CD8-positive, alpha-beta memory T cell (primary cell): Measurements from ENCODE around the gene SIPA1L2. TPM values are rescaled to one million over a fixed set of nuclear protein-coding genes. Genes with fewer than 3 reads are reported as not detected.

ENCODE experiments used
- CTCF ChIA-PET: fragments of 350-600 bp; sonication (Branson Sonifier 250); formaldehyde crosslinking; loops from one replicate; lab custom pipeline; 2021; ENCODE audit warnings: antibody characterized with exemption; lab: Charles Lee
- POLR2A ChIA-PET: fragments of 350-600 bp; sonication (Branson Sonifier 250); formaldehyde crosslinking; loops from one replicate; lab custom pipeline; 2021; ENCODE audit warnings: antibody characterized with exemption; lab: Charles Lee
- DNase-seq, 5 donors: peaks; one replicate each; pipeline versions ENCODE4 v3.0.0 to v3.0.0-alpha.2; 2020 to 2022; ENCODE audit warnings: mixed read lengths in 1 of 5
- H3K27ac ChIP-seq: one replicate; pipeline ENCODE4 v1.7.0; 2013; ENCODE audit warnings: low read depth, mild to moderate bottlenecking, low read length, moderate library complexity
- H3K27me3 ChIP-seq: 2 replicates; pipeline ENCODE4 v1.7.0; 2013; ENCODE audit warnings: low read length, mild to moderate bottlenecking; ENCODE audit not compliant: insufficient read depth, poor library complexity, severe bottlenecking
- H3K36me3 ChIP-seq: 2 replicates; pipeline ENCODE4 v1.7.0; 2013; ENCODE audit warnings: mild to moderate bottlenecking, low read length, moderate library complexity; ENCODE audit not compliant: insufficient read depth
- H3K4me1 ChIP-seq: 2 replicates; pipeline ENCODE4 v1.7.0; 2013; ENCODE audit warnings: mild to moderate bottlenecking, low read length, moderate library complexity; ENCODE audit not compliant: insufficient read depth
- H3K4me3 ChIP-seq: 2 replicates; pipeline ENCODE4 v1.7.0; 2013; ENCODE audit warnings: mild to moderate bottlenecking, low read length
- H3K9me3 ChIP-seq: 2 replicates; pipeline ENCODE4 v1.7.0; 2013; ENCODE audit warnings: mild to moderate bottlenecking, low read length
- H3K27ac Mint-ChIP-seq, 8 donors: one replicate each; pipeline ENCODE4 v1.8.0; 2020 to 2021; ENCODE audit warnings: mixed read lengths in 8 of 8, mild to moderate bottlenecking in 6 of 8, inconsistent platforms in 3 of 8, moderate library complexity in 3 of 8
- H3K27me3 Mint-ChIP-seq, 2 donors: one replicate each; pipeline ENCODE4 v1.8.0; 2020 to 2021; ENCODE audit warnings: mixed read lengths in 2 of 2, mild to moderate bottlenecking in 1 of 2, moderate library complexity in 1 of 2
- H3K36me3 Mint-ChIP-seq, 3 donors: one replicate each; pipeline ENCODE4 v1.8.0; 2020 to 2021; ENCODE audit warnings: mixed read lengths in 3 of 3, inconsistent platforms in 1 of 3, mild to moderate bottlenecking in 1 of 3
- H3K4me1 Mint-ChIP-seq, 3 donors: one replicate each; pipeline ENCODE4 v1.8.0; 2020 to 2021; ENCODE audit warnings: mixed read lengths in 3 of 3, inconsistent platforms in 1 of 3, mild to moderate bottlenecking in 1 of 3
- H3K4me3 Mint-ChIP-seq, 7 donors: one replicate each; pipeline ENCODE4 v1.8.0; 2020 to 2021; ENCODE audit warnings: mixed read lengths in 7 of 7, mild to moderate bottlenecking in 6 of 7, moderate library complexity in 4 of 7, inconsistent platforms in 2 of 7
- H3K9me3 Mint-ChIP-seq, 5 donors: one replicate each; pipeline ENCODE4 v1.8.0; 2020 to 2022; ENCODE audit warnings: mixed read lengths in 5 of 5, mild to moderate bottlenecking in 3 of 5, moderate library complexity in 2 of 5, inconsistent platforms in 1 of 5
- polyA plus RNA-seq: library from polyadenylated mRNA; unstranded; fragments of 300-500 nt; fragmentation: Illumina TruSeq; gene quantifications from one replicate; pipeline ENCODE4 v1.2.3, GENCODE V29; 2021
- total RNA-seq, 2 experiments: library from RNA; stranded (reverse); gene quantifications; one replicate each; pipeline ENCODE4 v1.2.3, GENCODE V29; 2021

The SIPA1L2 gene
- total and polyA plus RNA-seq, 3 experiments from 2014 or later = 1.4 to 12.2 (median 10.0) TPM

DNA sequence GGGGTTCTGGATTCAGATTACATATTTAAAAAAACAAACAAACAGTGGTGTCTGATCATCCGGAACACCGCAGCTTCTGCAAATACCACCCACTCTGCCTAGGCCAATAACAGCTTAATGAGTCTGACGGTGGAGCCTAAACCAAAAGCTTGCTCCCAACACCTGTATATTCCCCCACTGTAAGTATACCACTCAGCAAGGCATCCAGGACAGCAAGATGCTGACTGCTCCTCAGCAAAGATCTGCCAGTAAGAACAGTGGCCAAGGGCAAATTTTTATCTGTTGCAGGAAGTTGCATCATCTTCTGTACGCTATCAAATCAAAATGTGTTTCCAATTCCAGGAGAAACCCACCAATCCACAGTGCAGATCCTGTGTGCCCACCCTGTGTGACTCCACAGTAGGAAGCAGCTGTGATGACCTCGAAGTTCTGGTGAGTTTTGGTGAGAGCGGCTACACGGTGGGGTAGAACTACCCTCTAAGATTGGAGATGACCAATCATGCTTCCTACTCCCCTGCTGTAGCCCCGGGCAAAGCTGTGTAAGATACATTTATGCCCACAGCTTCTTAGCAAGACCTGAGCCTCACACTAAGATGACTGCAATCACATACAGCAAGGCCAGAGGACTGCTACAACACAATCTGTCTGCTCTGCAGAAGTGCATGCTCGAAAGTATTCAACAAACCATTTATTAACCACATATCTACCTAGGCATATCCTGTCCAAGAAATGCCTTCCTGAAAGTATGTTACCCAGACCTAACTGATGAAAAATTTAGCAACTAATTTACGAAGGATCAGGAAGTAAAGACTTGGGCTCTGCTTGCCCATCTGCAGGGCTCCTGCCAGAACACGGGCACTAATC lies 30.5 kb downstream of the SIPA1L2 start:
- Mint-ChIP-seq H3K4me1 (peaks cover 41 to 63% (median 54%) of the 10 kb centered on the region in 3 donors), H3K27me3 (no peaks in the 10 kb centered on the region), H3K9me3 (no peaks in the 10 kb centered on the region), H3K4me3 (peak overlapping the region; percentile 17 to 75 (median 62)), H3K36me3 (peaks cover 0 to 3% (median 0%) of the 10 kb centered on the region in 3 donors), H3K27ac (peak overlapping the region in 7 of 8 donors; percentile 68 to 90 (median 84))
- no peak overlapping the region for H3K4me3 ChIP-seq
- H3K27ac ChIP-seq = no peak overlapping the region
- H3K36me3 ChIP-seq = no peaks in the 10 kb centered on the region
- H3K27me3 ChIP-seq = no peaks in the 10 kb centered on the region
- no peaks in the 10 kb centered on the region for H3K9me3 ChIP-seq
- DNase-seq = no peak
- H3K4me1 ChIP-seq = peaks cover 7% of the 10 kb centered on the region
- POLR2A ChIA-PET = interaction anchor here (0.6 to 0.7 kb wide), 2 partner anchors 93 to 211 kb away, joined by 6 to 9 read pairs; no protein-coding TSS in a partner anchor
- CTCF ChIA-PET = interaction anchor here (0.9 to 1.9 kb wide), 3 partner anchors 11 to 28 kb away, joined by 3 to 8 read pairs (median 5); no protein-coding TSS in a partner anchor

DNA sequence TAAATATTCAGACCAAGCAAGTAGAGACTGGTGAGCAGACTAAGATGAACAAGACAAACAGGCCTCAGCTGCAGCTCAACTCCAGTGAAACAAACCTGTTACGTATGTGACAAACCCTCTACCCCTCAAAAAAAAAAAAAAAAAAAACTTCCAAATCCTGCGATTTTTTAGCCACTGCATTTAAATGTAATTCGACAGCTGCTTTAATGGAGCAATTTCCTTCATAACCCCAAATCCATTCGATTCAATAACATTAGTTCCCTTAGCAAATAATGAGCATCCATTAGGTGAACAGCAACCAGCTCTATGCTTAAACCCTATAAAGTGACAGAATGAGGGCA lies 31.1 kb downstream of the SIPA1L2 start:
- no peak for DNase-seq
- Histone ChIP-seq H3K4me3 (no peak overlapping the region), H3K27ac (no peak overlapping the region), H3K27me3 (no peaks in the 10 kb centered on the region), H3K36me3 (no peaks in the 10 kb centered on the region), H3K4me1 (peaks cover 7% of the 10 kb centered on the region), H3K9me3 (no peaks in the 10 kb centered on the region)
- Mint-ChIP-seq H3K4me3 (peak overlapping the region in 4 of 7 donors; percentile 17 to 75 (median 55)), H3K27ac (peak overlapping the region in 7 of 8 donors; percentile 63 to 90 (median 83)), H3K36me3 (peaks cover 0 to 3% (median 0%) of the 10 kb centered on the region in 3 donors), H3K9me3 (no peaks in the 10 kb centered on the region), H3K27me3 (no peaks in the 10 kb centered on the region), H3K4me1 (peaks cover 44 to 59% (median 54%) of the 10 kb centered on the region in 3 donors)
- ChIA-PET POLR2A (interaction anchor here (0.6 to 0.7 kb wide), 2 partner anchors 92 to 544 kb away, joined by 3 to 6 read pairs; no protein-coding TSS in a partner anchor), CTCF (interaction anchor here (0.6 to 1.9 kb wide), 3 partner anchors 10 to 42 kb away, joined by 3 to 8 read pairs (median 3); no protein-coding TSS in a partner anchor)

DNA sequence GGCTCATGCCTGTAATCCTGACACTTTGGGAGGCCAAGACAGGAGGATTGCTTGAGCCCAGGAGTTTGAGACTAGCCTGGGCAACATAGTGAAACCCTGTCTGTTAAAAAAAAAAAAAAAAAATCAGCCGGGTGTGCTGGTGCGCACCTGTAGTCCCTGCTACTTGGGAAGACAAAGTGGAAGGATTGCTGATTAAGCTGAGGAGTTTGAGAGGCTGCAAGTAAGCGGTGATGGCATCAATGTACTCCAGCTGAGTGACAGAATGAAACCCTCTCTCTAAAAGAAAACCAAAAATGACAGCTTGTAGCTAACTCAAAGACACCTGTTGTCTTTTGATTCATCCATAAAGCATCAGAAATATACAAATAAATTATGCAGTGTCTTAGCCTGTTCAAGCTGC lies 31.8 kb downstream of the SIPA1L2 start:
- DNase-seq = no peak
- no peak overlapping the region for H3K4me3 ChIP-seq
- peaks cover 7% of the 10 kb centered on the region for H3K4me1 ChIP-seq
- Mint-ChIP-seq H3K36me3 (no peaks in the 10 kb centered on the region), H3K4me1 (peaks cover 44 to 59% (median 54%) of the 10 kb centered on the region in 3 donors), H3K4me3 (peak overlapping the region in 4 of 7 donors; percentile 29 to 78 (median 53)), H3K27ac (peak overlapping the region; percentile 63 to 95 (median 84)), H3K27me3 (no peaks in the 10 kb centered on the region), H3K9me3 (no peaks in the 10 kb centered on the region)
- H3K9me3 ChIP-seq = no peaks in the 10 kb centered on the region
- POLR2A ChIA-PET = interaction anchor here (0.6 kb wide), 1 partner anchor 543 kb away, joined by 3 read pairs; no protein-coding TSS in a partner anchor
- no peaks in the 10 kb centered on the region for H3K27me3 ChIP-seq
- CTCF ChIA-PET = interaction anchor here (0.6 to 1.9 kb wide), 3 partner anchors 9 to 42 kb away, joined by 3 to 8 read pairs (median 3); no protein-coding TSS in a partner anchor
- H3K27ac ChIP-seq = no peak overlapping the region
- no peaks in the 10 kb centered on the region for H3K36me3 ChIP-seq

DNA sequence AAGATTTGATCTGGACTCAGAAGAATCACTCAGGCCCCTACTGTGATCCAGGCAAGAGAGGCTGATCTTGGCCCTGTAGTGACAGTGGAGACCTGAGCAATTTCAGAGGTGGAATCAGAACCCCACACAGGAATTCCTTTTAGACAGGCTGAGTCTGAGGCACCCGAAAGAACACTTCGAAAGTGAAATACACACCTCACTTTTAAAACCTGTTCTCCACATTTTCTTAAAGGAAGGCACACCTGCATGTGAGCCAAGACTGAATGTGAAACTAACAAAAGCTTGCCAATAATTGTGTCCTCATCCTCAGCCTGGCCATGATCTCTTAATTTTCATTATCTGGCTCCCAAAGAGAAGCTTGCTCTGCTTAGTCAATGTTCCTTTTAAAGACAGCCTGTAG lies 32.2 kb downstream of the SIPA1L2 start:
- POLR2A ChIA-PET = no interaction called here
- Mint-ChIP-seq H3K27ac (peak overlapping the region; percentile 63 to 95 (median 84)), H3K27me3 (no peaks in the 10 kb centered on the region), H3K4me1 (peaks cover 44 to 59% (median 54%) of the 10 kb centered on the region in 3 donors), H3K9me3 (no peaks in the 10 kb centered on the region), H3K36me3 (no peaks in the 10 kb centered on the region), H3K4me3 (peak overlapping the region; percentile 18 to 78 (median 42))
- Histone ChIP-seq H3K9me3 (no peaks in the 10 kb centered on the region), H3K27me3 (no peaks in the 10 kb centered on the region), H3K27ac (no peak overlapping the region), H3K4me1 (peaks cover 7% of the 10 kb centered on the region), H3K36me3 (no peaks in the 10 kb centered on the region), H3K4me3 (no peak overlapping the region)
- CTCF ChIA-PET = interaction anchor here (1.3 to 1.9 kb wide), 2 partner anchors 30 to 41 kb away, joined by 3 to 8 read pairs; no protein-coding TSS in a partner anchor
- no peak for DNase-seq

DNA sequence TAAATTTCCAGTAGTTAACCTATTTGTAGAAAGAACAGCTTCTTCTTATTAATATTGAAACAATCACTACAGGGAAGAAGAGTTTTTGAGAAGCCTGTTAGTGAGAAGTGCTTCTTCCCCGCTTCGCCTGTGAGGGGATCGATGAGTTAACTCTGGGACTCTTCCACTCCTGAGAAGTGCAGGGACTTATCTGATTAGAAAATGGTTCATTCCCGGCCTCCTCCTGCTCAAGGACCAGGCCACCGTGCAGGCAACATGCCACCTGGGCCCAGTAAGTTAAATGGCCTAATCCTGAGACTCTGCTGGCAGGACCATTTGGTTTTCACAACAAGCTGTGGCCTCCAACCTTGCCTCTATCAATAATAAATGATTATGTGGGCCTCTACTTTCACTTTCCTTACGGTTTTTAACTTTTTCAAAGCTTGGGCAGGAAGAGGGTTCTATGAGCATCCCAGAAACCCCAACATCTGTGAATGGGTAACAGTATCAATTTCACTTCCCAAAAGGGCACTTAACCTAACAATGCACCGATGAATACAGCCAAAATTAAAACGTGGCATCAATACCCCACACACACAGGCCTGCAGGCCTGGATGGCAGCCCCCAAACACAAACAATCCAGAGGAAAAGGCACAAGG lies 33.1 kb downstream of the SIPA1L2 start:
- ChIA-PET POLR2A (no interaction called here), CTCF (interaction anchor here (1.0 kb wide), 2 partner anchors 11 to 31 kb away, joined by 3 read pairs; no protein-coding TSS in a partner anchor)
- no peaks in the 10 kb centered on the region for H3K27me3 ChIP-seq
- Mint-ChIP-seq H3K4me1 (peaks cover 44 to 59% (median 54%) of the 10 kb centered on the region in 3 donors), H3K4me3 (peak overlapping the region; percentile 14 to 74 (median 63)), H3K9me3 (no peaks in the 10 kb centered on the region), H3K27ac (peak overlapping the region; percentile 7 to 95 (median 86)), H3K36me3 (no peaks in the 10 kb centered on the region), H3K27me3 (no peaks in the 10 kb centered on the region)
- no peak overlapping the region for H3K27ac ChIP-seq
- no peaks in the 10 kb centered on the region for H3K9me3 ChIP-seq
- no peaks in the 10 kb centered on the region for H3K36me3 ChIP-seq
- H3K4me3 ChIP-seq = no peak overlapping the region
- H3K4me1 ChIP-seq = peaks cover 7% of the 10 kb centered on the region
- no peak for DNase-seq

DNA sequence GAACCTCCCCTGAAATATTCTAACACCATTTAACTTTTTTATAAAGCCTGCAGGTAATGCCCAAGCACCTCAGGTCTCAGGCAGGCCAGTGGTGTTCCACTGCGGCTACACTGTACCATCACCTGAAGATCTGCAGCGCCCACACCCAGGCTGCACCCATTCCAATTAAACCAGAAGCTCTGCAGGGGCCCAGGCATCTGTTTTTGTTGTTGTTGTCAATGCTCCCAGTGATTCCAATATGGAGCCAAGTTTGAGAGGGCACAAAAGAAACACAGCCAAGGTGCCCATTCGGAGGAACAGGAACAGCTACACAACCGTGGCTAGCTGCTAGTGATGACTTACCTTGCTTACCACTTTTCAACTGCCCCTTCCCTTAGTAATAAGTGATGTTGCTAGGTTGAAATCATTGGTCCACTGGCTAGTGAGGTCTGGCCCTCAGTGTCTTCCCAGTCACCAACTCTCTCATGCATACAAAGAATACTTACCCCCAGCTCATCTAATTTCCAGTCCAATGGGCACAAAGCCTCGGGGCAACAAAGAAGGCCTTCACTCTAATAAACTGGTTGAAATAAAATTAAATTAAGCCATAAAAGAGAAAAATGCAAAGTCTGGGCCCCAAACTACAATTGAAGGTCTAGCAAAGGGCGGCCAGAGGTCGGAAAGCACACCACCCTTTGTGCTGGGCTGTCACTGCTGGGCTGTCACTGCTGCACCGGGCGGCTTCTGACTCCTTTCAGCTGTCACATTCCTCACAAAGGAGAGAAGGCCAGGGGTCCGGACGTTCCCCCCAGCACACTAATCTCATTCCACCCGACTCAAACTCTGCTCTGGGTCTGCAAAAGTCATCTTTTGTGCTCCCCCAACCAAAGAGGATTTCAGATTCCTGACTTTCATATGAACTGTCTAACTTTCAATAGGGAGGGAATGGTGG lies 34.9 kb downstream of the SIPA1L2 start:
- H3K9me3 ChIP-seq = no peaks in the 10 kb centered on the region
- no peaks in the 10 kb centered on the region for H3K27me3 ChIP-seq
- DNase-seq = no peak
- H3K27ac Mint-ChIP-seq = peak overlapping the region in 2 of 8 donors; percentile 36 to 51
- H3K27me3 Mint-ChIP-seq = no peaks in the 10 kb centered on the region
- no peaks in the 10 kb centered on the region for H3K36me3 ChIP-seq
- no peaks in the 10 kb centered on the region for H3K9me3 Mint-ChIP-seq
- no peak overlapping the region for H3K4me3 ChIP-seq
- no peak overlapping the region for H3K27ac ChIP-seq
- ChIA-PET CTCF (interaction anchor here (2.1 kb wide), 1 partner anchor 33 kb away, joined by 6 read pairs; no protein-coding TSS in a partner anchor), POLR2A (no interaction called here)
- no peaks in the 10 kb centered on the region for H3K36me3 Mint-ChIP-seq
- peaks cover 7% of the 10 kb centered on the region for H3K4me1 ChIP-seq
- peak overlapping the region in 1 of 7 donors; percentile 36 for H3K4me3 Mint-ChIP-seq
- peaks cover 45 to 60% (median 48%) of the 10 kb centered on the region in 3 donors for H3K4me1 Mint-ChIP-seq
